Measurements from ENCODE around the gene FTO. TPM values are rescaled to one million over a fixed set of nuclear protein-coding genes. Genes with fewer than 3 reads are reported as not detected.

Gene FTO
- polyA plus RNA-seq, 3 donors = 16.8 to 51.0 (median 37.7) TPM

GRCh38 chr16:54015147-54015546, 311.2 kb downstream of the FTO start:
- Histone ChIP-seq H3K27ac (ENCODE audit: low read depth in 1 of 2, low read length in 2 of 2) (no peak overlapping the region), H3K36me3 (replicated peaks in 1 of 2; ENCODE audit: control insufficient read depth in 1 of 2, insufficient read depth in 2 of 2, low read length in 2 of 2) (no peaks in the 10 kb centered on the region), H3K79me2 (ENCODE audit: insufficient read depth, low read length) (no peaks in the 10 kb centered on the region), H4K20me1 (ENCODE audit: insufficient read depth, low read length) (no peaks in the 10 kb centered on the region), H3K27me3 (ENCODE audit: control insufficient read depth in 2 of 2, insufficient read depth in 2 of 2, low read length in 2 of 2) (no peaks in the 10 kb centered on the region), H3K9ac (ENCODE audit: insufficient read depth, low read length, poor library complexity, severe bottlenecking) (no peak overlapping the region), H3K4me3 (replicated peaks in 1 of 3; ENCODE audit: low read depth in 2 of 3, low read length in 3 of 3) (no peak overlapping the region), H2AFZ (ENCODE audit: insufficient read depth, low read depth, low read length, poor library complexity, severe bottlenecking) (no peak overlapping the region), H3K4me2 (replicated peaks; ENCODE audit: extremely low read depth, low read length, poor library complexity, severe bottlenecking) (no peak overlapping the region), H3K4me1 (ENCODE audit: control insufficient read depth in 1 of 2, insufficient read depth in 2 of 2, low read length in 2 of 2) (no peaks in the 10 kb centered on the region), H3K9me3 (replicated peaks in 1 of 2; ENCODE audit: control insufficient read depth in 1 of 2, insufficient read depth in 1 of 2, low read length in 2 of 2) (peaks cover 1 to 3% of the 10 kb centered on the region in 2 donors)
- H3K4me3 Mint-ChIP-seq = no peak overlapping the region
- H3K4me1 Mint-ChIP-seq = no peaks in the 10 kb centered on the region
- WGBS (ENCODE audit: insufficient coverage) = no CpG with 5 or more reads among the region's 2 CpGs
- intact Hi-C loops (cut with micrococcal nuclease) = no loop called here
- no peak for TF ChIP-seq CTCF (IDR thresholded peaks at IDR 0.05)
- DNase-seq = no peak
- H3K27ac Mint-ChIP-seq = no peak overlapping the region
- H3K27me3 Mint-ChIP-seq (ENCODE audit: low read depth in 3 of 3) = peaks cover 0 to 5% (median 0%) of the 10 kb centered on the region in 3 donors
- H3K36me3 Mint-ChIP-seq = peaks cover 0 to 9% of the 10 kb centered on the region in 2 donors
- H3K9me3 Mint-ChIP-seq = peaks cover 4 to 24% (median 10%) of the 10 kb centered on the region in 7 donors

- intact Hi-C loops (cut with micrococcal nuclease) = no loop called here
- WGBS (ENCODE audit: insufficient coverage) = 100% methylated on average over 1 of the region's 1 CpG
- Histone ChIP-seq H3K27ac (ENCODE audit: low read depth in 1 of 2, low read length in 2 of 2) (no peak overlapping the region), H3K4me1 (ENCODE audit: control insufficient read depth in 1 of 2, insufficient read depth in 2 of 2, low read length in 2 of 2) (no peaks in the 10 kb centered on the region), H3K27me3 (ENCODE audit: control insufficient read depth in 2 of 2, insufficient read depth in 2 of 2, low read length in 2 of 2) (no peaks in the 10 kb centered on the region), H3K4me3 (replicated peaks in 1 of 3; ENCODE audit: low read depth in 2 of 3, low read length in 3 of 3) (no peak overlapping the region), H3K9ac (ENCODE audit: insufficient read depth, low read length, poor library complexity, severe bottlenecking) (no peak overlapping the region), H4K20me1 (ENCODE audit: insufficient read depth, low read length) (no peaks in the 10 kb centered on the region), H3K4me2 (replicated peaks; ENCODE audit: extremely low read depth, low read length, poor library complexity, severe bottlenecking) (no peak overlapping the region), H2AFZ (ENCODE audit: insufficient read depth, low read depth, low read length, poor library complexity, severe bottlenecking) (no peak overlapping the region), H3K9me3 (replicated peaks in 1 of 2; ENCODE audit: control insufficient read depth in 1 of 2, insufficient read depth in 1 of 2, low read length in 2 of 2) (no peaks in the 10 kb centered on the region), H3K36me3 (replicated peaks in 1 of 2; ENCODE audit: control insufficient read depth in 1 of 2, insufficient read depth in 2 of 2, low read length in 2 of 2) (no peaks in the 10 kb centered on the region), H3K79me2 (ENCODE audit: insufficient read depth, low read length) (no peaks in the 10 kb centered on the region)
- no peaks in the 10 kb centered on the region for H3K27me3 Mint-ChIP-seq (ENCODE audit: low read depth in 3 of 3)
- DNase-seq = no peak
- no peaks in the 10 kb centered on the region for H3K4me1 Mint-ChIP-seq
- H3K27ac Mint-ChIP-seq = no peak overlapping the region
- TF ChIP-seq CTCF (IDR thresholded peaks at IDR 0.05) = no peak
- no peak overlapping the region for H3K4me3 Mint-ChIP-seq
- peaks cover 0 to 9% (median 5%) of the 10 kb centered on the region in 7 donors for H3K9me3 Mint-ChIP-seq
- H3K36me3 Mint-ChIP-seq = peaks cover 0 to 3% of the 10 kb centered on the region in 2 donors
These were observed 318.4 kb downstream of the FTO start for GRCh38 chr16:54022362-54022761.

Measured in CD14-positive monocyte (primary cell).